NT2/D1 (cell line): ENCODE data around the gene TMEM235.
"Not testable (repeated sequence)": the region's sequence is repeated elsewhere in the genome, so short reads cannot be mapped to it uniquely, and the experiment has no call there.

ENCODE experiments used
- DNase-seq: peaks from one replicate; pipeline ENCODE4 v3.0.0-alpha.2; 2011; ENCODE audit warnings: low read depth, low spot score
- H3K27me3 ChIP-seq: 2 replicates; pipeline ENCODE4 v1.6.0; 2011; ENCODE audit warnings: mild to moderate bottlenecking; ENCODE audit not compliant: insufficient read length, insufficient read depth
- H3K36me3 ChIP-seq: 2 replicates; pipeline ENCODE4 v1.6.1; 2011; ENCODE audit warnings: mild to moderate bottlenecking, low read length, mixed read lengths; ENCODE audit not compliant: insufficient read depth, insufficient read length
- H3K4me1 ChIP-seq: 2 replicates; pipeline ENCODE4 v1.5.1; 2011; ENCODE audit not compliant: insufficient read depth, insufficient read length
- H3K4me3 ChIP-seq: 2 replicates; pipeline ENCODE4 v1.5.1; 2011; ENCODE audit warnings: low read depth; ENCODE audit not compliant: insufficient read length
- H3K9ac ChIP-seq: 2 replicates; pipeline ENCODE4 v1.6.0; 2011; ENCODE audit warnings: low read depth; ENCODE audit not compliant: insufficient read length
- H3K9me3 ChIP-seq: 2 replicates; pipeline ENCODE4 v1.5.1; 2011; ENCODE audit warnings: mild to moderate bottlenecking, low read length; ENCODE audit not compliant: insufficient read depth
- SUZ12 ChIP-seq: IDR thresholded peaks from 2 replicates; pipeline ENCODE4 v1.6.1; 2011; ENCODE audit not compliant: insufficient read length, insufficient read depth; ENCODE audit errors: extremely low read depth
- YY1 ChIP-seq: IDR thresholded peaks from 2 replicates; pipeline ENCODE4 v1.6.1; 2011; ENCODE audit not compliant: insufficient read length, insufficient read depth
- ZNF274 ChIP-seq: IDR thresholded peaks from 2 replicates; pipeline ENCODE4 v1.6.1; 2011; ENCODE audit warnings: mild to moderate bottlenecking, low read depth, low read length

Gene TMEM235

DNA sequence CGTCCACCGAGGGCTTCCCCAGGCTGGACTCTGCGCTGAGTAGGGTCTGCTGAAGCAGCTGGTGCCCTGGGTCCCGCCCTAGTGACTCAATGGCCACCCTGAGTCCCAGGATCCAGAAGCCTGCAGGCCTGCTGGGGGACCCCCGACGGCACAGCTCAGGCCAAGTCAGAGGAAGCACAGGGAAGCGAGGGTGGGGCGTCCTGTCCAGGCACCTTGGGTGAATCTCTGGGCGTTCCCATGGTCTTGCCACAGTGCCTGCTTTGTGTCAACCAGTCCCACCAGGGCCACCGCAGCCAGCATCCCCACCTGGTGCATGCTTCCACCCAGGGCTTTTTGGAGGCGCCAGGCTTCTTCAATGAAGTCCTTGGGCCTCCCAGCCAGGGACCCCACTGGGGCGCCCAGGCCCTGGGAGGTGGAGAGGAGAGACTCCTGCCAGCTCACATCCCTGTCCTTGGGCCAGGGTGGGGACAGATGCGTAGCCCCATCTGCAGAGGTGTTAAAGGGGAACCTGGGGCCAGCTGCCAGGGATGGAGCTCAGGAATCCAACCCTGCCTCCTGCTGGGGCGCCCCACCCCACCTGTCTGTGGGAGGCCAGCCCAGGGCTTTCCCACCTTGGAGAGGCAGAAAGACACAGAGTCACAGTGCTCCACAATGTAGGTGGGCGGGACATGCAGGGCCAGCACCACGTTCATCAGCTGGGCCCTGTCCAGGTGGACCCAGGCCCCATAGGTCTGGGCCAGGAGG lies 17.8 kb downstream of the TMEM235 start:
- Histone ChIP-seq H3K36me3 (no peaks in the 10 kb centered on the region), H3K27me3 (no peaks in the 10 kb centered on the region), H3K4me3 (no peak overlapping the region), H3K9ac (peak overlapping the region; percentile 71), H3K4me1 (peaks cover 36% of the 10 kb centered on the region), H3K9me3 (peaks cover 6% of the 10 kb centered on the region; the same call in 1 of the 2 replicates)
- DNase-seq = no peak
- TF ChIP-seq YY1 (no peak), ZNF274 (no peak), SUZ12 (no peak)

GRCh38 chr17:78249818-78250806 lies 18.7 kb downstream of the TMEM235 start:
- peaks cover 6% of the 10 kb centered on the region; the same call in 1 of the 2 replicates for H3K9me3 ChIP-seq
- no peaks in the 10 kb centered on the region for H3K36me3 ChIP-seq
- peak overlapping the region; percentile 71 for H3K9ac ChIP-seq
- DNase-seq = no peak
- no peaks in the 10 kb centered on the region for H3K27me3 ChIP-seq
- H3K4me3 ChIP-seq = peak overlapping the region; percentile 22
- TF ChIP-seq YY1 (no peak), SUZ12 (no peak), ZNF274 (no peak)
- H3K4me1 ChIP-seq = peaks cover 36% of the 10 kb centered on the region

- H3K4me3 ChIP-seq = peak overlapping the region; percentile 22
- no peaks in the 10 kb centered on the region for H3K27me3 ChIP-seq
- H3K9ac ChIP-seq = peak overlapping the region; percentile 71
- no peaks in the 10 kb centered on the region for H3K9me3 ChIP-seq
- no peak for TF ChIP-seq ZNF274
- no peak for TF ChIP-seq SUZ12
- no peak for TF ChIP-seq YY1
- peak; percentile 80 for DNase-seq
- peaks cover 38% of the 10 kb centered on the region for H3K4me1 ChIP-seq
- no peaks in the 10 kb centered on the region for H3K36me3 ChIP-seq
Measured at GRCh38 chr17:78250891-78251772, 19.7 kb downstream of the TMEM235 start.

- H3K9ac ChIP-seq = no peak overlapping the region
- H3K27me3 ChIP-seq = no peaks in the 10 kb centered on the region
- H3K4me1 ChIP-seq = peaks cover 44% of the 10 kb centered on the region
- no peak overlapping the region for H3K4me3 ChIP-seq
- H3K36me3 ChIP-seq = no peaks in the 10 kb centered on the region
- no peak for DNase-seq
- TF ChIP-seq SUZ12 (no peak), YY1 (no peak), ZNF274 (no peak)
- H3K9me3 ChIP-seq = no peaks in the 10 kb centered on the region
Measured at GRCh38 chr17:78251773-78252103, 20.3 kb downstream of the TMEM235 start.

- H3K9ac ChIP-seq = peak overlapping the region; percentile 24
- peaks cover 48% of the 10 kb centered on the region for H3K4me1 ChIP-seq
- no peaks in the 10 kb centered on the region for H3K36me3 ChIP-seq
- TF ChIP-seq ZNF274 (no peak), YY1 (no peak), SUZ12 (no peak)
- H3K27me3 ChIP-seq = no peaks in the 10 kb centered on the region
- H3K4me3 ChIP-seq = no peak overlapping the region
- H3K9me3 ChIP-seq = no peaks in the 10 kb centered on the region
- DNase-seq = no peak
Measured at GRCh38 chr17:78252111-78252634, 20.7 kb downstream of the TMEM235 start.

GRCh38 chr17:78252701-78253635 lies 21.5 kb downstream of the TMEM235 start:
- TF ChIP-seq YY1 (no peak), SUZ12 (no peak), ZNF274 (no peak)

DNA sequence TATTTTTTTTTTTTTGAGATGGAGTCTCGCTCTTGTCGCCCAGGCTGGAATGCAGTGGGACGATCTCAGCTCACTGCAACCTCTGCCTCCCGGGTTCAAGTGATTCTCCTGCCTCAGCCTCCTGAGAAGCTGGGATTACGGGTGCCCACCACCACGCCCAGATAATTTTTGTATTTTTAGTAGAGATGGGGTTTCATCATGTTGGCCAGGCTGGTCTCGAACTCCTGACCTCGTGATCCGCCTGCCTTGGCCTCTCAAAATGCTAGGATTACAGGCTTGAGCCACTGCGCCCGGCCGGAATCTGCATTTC lies 22.2 kb downstream of the TMEM235 start:
- Histone ChIP-seq H3K9ac (peak overlapping the region; percentile 97), H3K4me1 (peaks cover 54% of the 10 kb centered on the region), H3K4me3 (peak overlapping the region; percentile 92)
- DNase-seq, H3K36me3 ChIP-seq, H3K27me3 ChIP-seq, H3K9me3 ChIP-seq: not testable (repeated sequence)

More at GRCh38 chr17:78252701-78253635, 21.5 kb downstream of the TMEM235 start:
- no peaks in the 10 kb centered on the region for H3K27me3 ChIP-seq
- no peak overlapping the region for H3K4me3 ChIP-seq
- DNase-seq = no peak
- H3K9me3 ChIP-seq = no peaks in the 10 kb centered on the region
- peaks cover 53% of the 10 kb centered on the region for H3K4me1 ChIP-seq
- H3K36me3 ChIP-seq = no peaks in the 10 kb centered on the region
- H3K9ac ChIP-seq = peak overlapping the region; percentile 51
